ENCODE measurements around the gene AHI1. TPM values are rescaled to one million over a fixed set of nuclear protein-coding genes. Genes with fewer than 3 reads are reported as not detected.

Gene AHI1
- total RNA-seq = 7.4 TPM

GRCh38 chr6:135497412-135498184 is at the start of gene AHI1:
AHI1 (minus strand) TSS chr6:135497740; CDS start chr6:135492237, 5,503 bp downstream.
- peak; percentile 94 for ATAC-seq

GRCh38 chr6:135546680-135547418 is 49.3 kb upstream of the AHI1 start:
- no peak for ATAC-seq

- no peak for ATAC-seq
These were observed 48.7 kb upstream of the AHI1 start for GRCh38 chr6:135546206-135546605.

GRCh38 chr6:135540207-135540840 is 42.8 kb upstream of the AHI1 start:
- no peak for ATAC-seq

- peak; percentile 89 for ATAC-seq
These were observed 40.3 kb upstream of the AHI1 start for GRCh38 chr6:135537741-135538301.

- ATAC-seq = no peak
These were observed 38.5 kb upstream of the AHI1 start for GRCh38 chr6:135535989-135536414.

- no peak for ATAC-seq
These were observed 37.3 kb upstream of the AHI1 start for GRCh38 chr6:135534773-135535380.

GRCh38 chr6:135532559-135532958 is 35.0 kb upstream of the AHI1 start:
- ATAC-seq = no peak

- ATAC-seq = no peak
These were observed 34.5 kb upstream of the AHI1 start for GRCh38 chr6:135531954-135532490.

GRCh38 chr6:135530113-135530512 is 32.6 kb upstream of the AHI1 start:
- ATAC-seq = no peak

- ATAC-seq = no peak
These were observed 30.4 kb upstream of the AHI1 start for GRCh38 chr6:135527960-135528249.

GRCh38 chr6:135527116-135527959 is 29.8 kb upstream of the AHI1 start:
- no peak for ATAC-seq

- no peak for ATAC-seq
These were observed 28.1 kb upstream of the AHI1 start for GRCh38 chr6:135525594-135525993.

- no peak for ATAC-seq
These were observed 25.6 kb upstream of the AHI1 start for GRCh38 chr6:135522965-135523692.

- no peak for ATAC-seq
These were observed 23.9 kb upstream of the AHI1 start for GRCh38 chr6:135521431-135521830.

GRCh38 chr6:135520781-135521180 is 23.2 kb upstream of the AHI1 start:
- ATAC-seq = no peak

- no peak for ATAC-seq
These were observed 21.8 kb upstream of the AHI1 start for GRCh38 chr6:135519348-135519747.

GRCh38 chr6:135517527-135517926 is 20.0 kb upstream of the AHI1 start:
- ATAC-seq = no peak

- no peak for ATAC-seq
These were observed 17.2 kb upstream of the AHI1 start for GRCh38 chr6:135514706-135515105.

- peak; percentile 66 for ATAC-seq
These were observed 8.9 kb upstream of the AHI1 start for GRCh38 chr6:135506270-135506997.

Measured in esophagus mucosa (tissue), 1 donor.